GM12874 (cell line): ENCODE measurements around the gene TWIST1.

Source experiments
- CTCF ChIP-seq: IDR thresholded peaks from 2 replicates; pipeline ENCODE4 v1.5.1; 2011; ENCODE audit warnings: low read depth, mild to moderate bottlenecking, control low read depth, low read length, moderate library complexity; ENCODE audit not compliant: insufficient read depth

The TWIST1 gene

GRCh38 chr7:19117870-19118608 is 603 bp upstream of the TWIST1 start:
- no peak for TF ChIP-seq CTCF

- TF ChIP-seq CTCF: no peak
These were observed 1.0 kb downstream of the TWIST1 start for GRCh38 chr7:19116121-19117090.

- TF ChIP-seq CTCF: no peak
These were observed 2.9 kb downstream of the TWIST1 start for GRCh38 chr7:19114551-19114855.

GRCh38 chr7:19113855-19114550 is 3.4 kb downstream of the TWIST1 start:
- no peak for TF ChIP-seq CTCF

GRCh38 chr7:19113002-19113350 is 4.5 kb downstream of the TWIST1 start:
- no peak for TF ChIP-seq CTCF

GRCh38 chr7:19112274-19113001 is 5.0 kb downstream of the TWIST1 start:
- TF ChIP-seq CTCF: no peak
